ENCODE measurements around the gene TCFL5. TPM values are rescaled to one million over a fixed set of nuclear protein-coding genes. Genes with fewer than 3 reads are reported as not detected.

TCFL5 gene
- polyA plus RNA-seq, 4 donors = 12.7 to 13.4 (median 13.0) TPM

DNA sequence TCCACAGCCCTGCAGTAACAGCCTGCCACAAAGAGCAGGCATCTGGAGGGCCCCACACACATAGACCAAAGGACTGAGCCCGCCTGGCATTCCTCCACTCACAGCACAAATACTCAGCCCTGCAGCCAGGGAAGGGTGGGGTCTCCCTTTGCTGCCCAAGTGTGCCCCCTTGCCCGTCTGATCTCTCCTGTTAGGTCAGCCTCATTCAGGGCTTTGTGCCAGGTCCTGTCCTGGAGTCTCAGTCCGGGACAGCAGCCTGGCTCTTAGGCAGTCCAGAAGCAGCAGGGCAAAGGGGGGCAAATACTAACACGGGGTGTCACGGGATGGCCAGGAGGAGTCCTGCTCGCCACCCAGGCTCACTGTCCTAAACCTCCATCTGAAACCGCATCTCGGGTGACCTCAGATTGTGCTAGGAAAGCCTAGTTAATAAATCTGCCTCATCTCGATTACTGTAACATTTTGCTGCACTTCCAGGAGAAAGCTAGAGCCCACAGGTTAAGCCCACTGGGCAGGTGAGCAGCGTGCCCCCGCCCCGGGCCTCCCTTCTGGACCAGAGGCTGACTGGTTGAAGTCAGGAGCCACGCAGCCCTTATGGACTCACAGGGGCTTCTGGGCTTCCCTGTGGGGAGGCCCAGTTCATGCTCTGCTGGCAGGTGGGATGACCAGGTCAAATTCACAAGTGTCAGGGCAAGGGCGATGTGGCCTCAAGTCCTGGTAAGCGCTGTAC is 60.2 kb downstream of the TCFL5 start:
- DNase-seq (ENCODE audit: low read depth in 4 of 4, low spot score in 3 of 4) = no peak

- no peak for DNase-seq (ENCODE audit: low read depth in 4 of 4, low spot score in 3 of 4)
Measured at GRCh38 chr20:62800314-62801259, 61.0 kb downstream of the TCFL5 start.

DNA sequence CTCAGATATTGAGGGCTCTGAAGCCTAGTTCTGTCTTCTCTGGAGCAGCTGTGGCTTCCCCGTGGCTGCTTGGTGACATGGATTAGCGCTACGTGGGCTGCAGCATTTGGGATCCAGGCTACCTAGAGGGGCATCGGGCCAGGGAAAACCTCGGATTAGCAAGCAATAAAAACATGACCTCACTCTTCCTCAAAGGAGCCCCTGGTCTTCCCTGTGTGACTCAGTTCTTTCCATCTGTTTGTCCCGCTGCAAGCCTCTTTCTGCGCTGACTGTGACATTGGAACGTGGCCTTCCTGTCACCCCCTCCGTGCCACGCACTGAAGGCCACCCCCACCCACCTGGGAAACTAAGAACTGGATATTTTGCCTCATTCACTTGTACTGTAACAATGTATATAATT is 61.7 kb downstream of the TCFL5 start:
- DNase-seq (ENCODE audit: low read depth in 4 of 4, low spot score in 3 of 4) = no peak

DNA sequence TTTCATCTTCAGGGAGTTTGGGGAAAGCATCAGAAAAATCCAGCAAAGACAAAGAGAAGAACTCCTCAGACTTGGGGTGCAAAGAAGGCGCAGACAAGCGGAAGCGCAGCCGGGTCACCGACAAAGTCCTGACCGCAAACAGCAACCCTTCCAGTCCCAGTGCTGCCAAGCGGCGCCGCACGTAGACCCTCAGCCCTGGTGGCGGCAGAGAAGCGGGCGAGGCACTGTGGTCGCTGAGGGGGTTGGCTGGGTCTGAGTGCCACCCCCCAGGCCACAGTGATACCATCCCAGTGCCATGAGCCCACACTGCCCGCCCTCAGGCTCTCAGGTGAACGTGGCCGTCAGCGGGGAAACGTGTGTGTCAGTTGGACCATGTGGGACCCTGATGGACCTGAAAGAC is 62.2 kb downstream of the TCFL5 start:
- DNase-seq (ENCODE audit: low read depth in 4 of 4, low spot score in 3 of 4) = no peak

DNA sequence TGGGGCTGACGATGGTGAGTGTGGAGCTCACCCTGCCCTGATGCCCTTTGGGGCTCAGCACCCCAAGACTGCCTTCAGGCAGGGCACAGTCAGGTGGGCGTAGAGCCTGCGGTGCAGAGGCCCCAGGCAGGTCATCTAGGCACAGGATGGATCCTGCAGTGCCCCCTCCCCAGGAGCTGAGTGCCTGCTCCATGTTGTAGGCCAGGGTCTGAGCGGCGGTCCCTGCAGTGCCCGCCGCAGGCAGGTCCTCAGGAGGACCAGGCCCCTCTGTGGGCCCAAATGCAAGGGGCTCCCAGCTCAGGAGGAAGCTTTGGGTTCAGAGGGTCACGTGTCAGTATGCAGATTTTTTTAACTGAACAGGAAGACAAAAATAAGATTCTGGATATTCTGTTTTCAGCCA is 62.6 kb downstream of the TCFL5 start:
- no peak for DNase-seq (ENCODE audit: low read depth in 4 of 4, low spot score in 3 of 4)

- no peak for DNase-seq (ENCODE audit: low read depth in 4 of 4, low spot score in 3 of 4)
Measured at GRCh38 chr20:62797671-62798532, 63.7 kb downstream of the TCFL5 start.

DNA sequence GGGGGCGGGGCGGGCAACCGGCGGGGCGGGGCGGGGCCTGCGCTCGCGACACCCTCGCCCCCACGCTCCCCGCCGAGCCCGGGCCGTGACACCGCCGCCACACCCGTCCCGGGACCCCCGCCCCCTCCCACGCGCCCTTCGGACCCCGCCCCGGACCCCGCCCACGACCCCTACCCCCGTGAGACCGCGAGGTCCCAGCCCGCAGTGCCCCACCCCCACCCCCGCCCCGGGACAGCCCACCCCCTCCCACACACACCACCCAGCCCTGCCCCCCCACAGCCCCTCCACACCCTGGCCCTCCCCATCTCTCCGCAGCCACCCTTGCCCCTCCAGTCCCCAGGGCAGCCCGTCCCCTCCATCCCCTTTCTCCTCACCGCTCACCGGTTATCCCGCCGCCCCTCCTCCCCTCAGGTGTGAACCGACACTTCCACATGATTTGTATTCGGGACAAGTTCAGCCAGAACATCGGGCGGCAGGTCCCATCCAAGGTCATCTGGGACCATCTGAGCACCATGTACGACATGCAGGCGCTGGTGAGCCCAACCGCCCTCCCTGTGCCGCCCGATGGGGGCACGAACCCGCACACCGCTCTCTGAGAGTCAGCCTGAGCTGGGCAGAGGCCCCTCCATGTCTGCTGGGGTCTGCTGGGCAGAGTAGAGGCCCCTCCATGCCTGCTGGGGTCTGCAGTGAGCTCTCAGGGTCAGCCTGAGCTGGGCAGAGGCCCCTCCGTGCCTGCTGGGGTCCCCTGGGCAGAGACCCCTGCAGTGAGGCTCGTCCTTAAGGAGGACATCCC is 64.7 kb downstream of the TCFL5 start:
- no peak for DNase-seq (ENCODE audit: low read depth in 4 of 4, low spot score in 3 of 4)

GRCh38 chr20:62795023-62795761 is 66.4 kb downstream of the TCFL5 start:
- DNase-seq (ENCODE audit: low read depth in 4 of 4, low spot score in 3 of 4) = no peak

DNA sequence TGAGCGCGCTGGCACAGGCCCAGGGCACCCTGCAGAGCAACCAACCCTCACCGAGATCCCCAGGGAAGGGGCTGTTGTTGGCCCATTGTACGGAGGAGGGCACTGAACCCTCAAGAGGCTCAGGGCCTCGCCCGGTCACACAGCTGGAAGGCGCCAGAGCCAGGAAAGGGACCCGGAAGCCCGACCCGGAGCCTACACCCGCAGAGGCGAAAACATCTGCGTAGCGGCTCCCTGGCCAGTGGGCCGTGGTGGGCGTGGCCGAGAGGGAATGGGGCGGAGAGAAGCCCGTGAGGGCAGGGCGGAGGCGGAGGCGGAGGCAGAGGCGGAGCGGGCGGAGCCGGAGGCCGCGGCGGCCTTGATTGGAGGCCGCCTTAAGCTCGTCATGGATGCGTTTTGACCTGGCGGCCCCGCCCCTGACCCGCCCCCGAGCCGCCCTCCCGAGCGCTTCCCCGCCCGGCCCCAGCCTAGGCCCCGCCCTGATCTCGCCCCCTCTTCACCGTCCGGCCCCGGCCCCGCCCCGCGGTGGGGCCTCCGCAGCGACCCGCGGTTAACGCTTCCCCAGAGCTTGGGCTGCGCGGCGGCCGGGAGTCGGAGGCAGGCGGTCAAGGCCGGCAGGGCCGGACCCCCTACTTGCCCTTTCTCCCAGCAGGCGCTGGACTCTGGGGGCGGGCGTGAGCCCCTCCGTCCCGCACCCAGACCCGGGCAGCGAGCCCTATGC is 67.5 kb downstream of the TCFL5 start:
- DNase-seq (ENCODE audit: low read depth in 4 of 4, low spot score in 3 of 4) = peak; percentile 85 to 93 (median 90)

- DNase-seq (ENCODE audit: low read depth in 4 of 4, low spot score in 3 of 4) = no peak
Measured at GRCh38 chr20:62793757-62794006, 67.9 kb downstream of the TCFL5 start.

DNA sequence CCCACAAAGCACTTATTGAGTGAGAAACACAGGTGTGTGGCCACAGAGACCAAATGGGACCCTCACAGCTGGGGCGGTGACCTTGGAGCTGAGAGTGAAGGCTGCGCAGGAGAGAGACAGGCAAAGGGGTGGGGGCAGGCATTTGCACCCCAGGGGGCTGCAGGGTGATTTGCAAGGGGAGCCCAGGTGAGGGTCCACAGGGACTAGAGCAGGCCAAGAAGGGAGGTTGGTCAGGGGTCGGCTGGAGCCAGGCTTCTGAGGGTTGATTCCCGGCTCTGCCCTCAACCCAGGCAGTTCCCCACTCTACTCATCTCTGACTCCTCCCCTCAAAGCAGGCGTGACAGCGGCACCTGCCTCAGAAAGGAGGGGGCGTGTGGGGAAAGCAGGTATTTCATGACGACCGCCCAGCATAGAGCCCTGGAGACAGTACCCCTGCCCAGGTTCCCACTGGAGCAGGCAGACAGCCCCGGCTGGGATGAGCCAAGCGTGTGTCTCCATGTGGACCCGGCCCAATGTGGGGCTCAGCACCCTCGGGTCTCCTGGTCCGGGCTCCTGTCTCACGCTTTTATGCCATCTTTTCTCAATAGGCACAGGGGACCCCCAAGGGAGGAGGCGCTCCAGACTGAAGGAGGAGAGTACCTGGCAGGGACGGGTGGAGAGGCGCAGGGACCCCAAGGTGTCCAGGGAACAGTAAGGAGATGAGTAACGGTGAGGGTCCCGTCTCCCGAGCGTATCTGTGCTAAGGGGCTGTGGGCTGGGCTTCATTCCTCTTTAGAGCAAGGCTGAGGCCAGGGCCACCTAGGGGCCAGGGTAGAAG is 68.5 kb downstream of the TCFL5 start:
- DNase-seq (ENCODE audit: low read depth in 4 of 4, low spot score in 3 of 4) = no peak

GRCh38 chr20:62792182-62792939 is 69.3 kb downstream of the TCFL5 start:
- DNase-seq (ENCODE audit: low read depth in 4 of 4, low spot score in 3 of 4) = no peak

- DNase-seq (ENCODE audit: low read depth in 4 of 4, low spot score in 3 of 4) = peak in 3 of 4 donors; percentile 82 to 86 (median 83)
Measured at GRCh38 chr20:62791301-62792181, 70.1 kb downstream of the TCFL5 start.

Data from right renal pelvis (tissue), 4 donors.